Neural crest cell (in vitro differentiated cells): Measurements from ENCODE around the gene HENMT1. TPM values are rescaled to one million over a fixed set of nuclear protein-coding genes. Genes with fewer than 3 reads are reported as not detected.
"Not testable (repeated sequence)": the region's sequence is repeated elsewhere in the genome, so short reads cannot be mapped to it uniquely, and the experiment has no call there.

Source experiments
- DNase-seq: peaks from one replicate; pipeline ENCODE4 v3.0.0; 2021; ENCODE audit warnings: low read depth, mixed read lengths, low spot score
- H3K27ac Mint-ChIP-seq: one replicate; pipeline ENCODE4 v1.8.0; 2021; ENCODE audit warnings: mild to moderate bottlenecking, mixed read lengths; ENCODE audit not compliant: unreplicated experiment
- H3K27me3 Mint-ChIP-seq: 2 replicates; pipeline ENCODE4 v1.8.0; 2021; ENCODE audit warnings: low read depth, mild to moderate bottlenecking, mixed read lengths
- H3K36me3 Mint-ChIP-seq: 2 replicates; pipeline ENCODE4 v1.8.0; 2021; ENCODE audit warnings: low read depth, mild to moderate bottlenecking, mixed read lengths
- H3K4me1 Mint-ChIP-seq: 2 replicates; pipeline ENCODE4 v1.8.0; 2021; ENCODE audit warnings: mixed read lengths
- H3K4me3 Mint-ChIP-seq: one replicate; pipeline ENCODE4 v1.8.0; 2021; ENCODE audit warnings: mild to moderate bottlenecking, mixed read lengths
- H3K9me3 Mint-ChIP-seq: 2 replicates; pipeline ENCODE4 v1.8.0; 2021; ENCODE audit warnings: mixed read lengths
- long read RNA-seq: library from polyadenylated mRNA; unstranded; transcript quantifications from one replicate; pipeline ENCODE4 v2.0.0, GENCODE V29; 2020
- total RNA-seq: library from RNA; stranded (reverse); gene quantifications from 2 replicates; pipeline ENCODE4 v1.2.1, GENCODE V29; 2021
- TF ChIP-seq, protein P1 (sequence below): fragments of 200-600 bp; sonication (generic); conservative IDR thresholded peaks from 2 replicates; pipeline ENCODE4 v1.5.0; 2021; ENCODE audit warnings: antibody characterized with exemption, mild to moderate bottlenecking

The HENMT1 gene
- total RNA-seq, result 8.0 and 9.0 TPM in 2 replicates
- long read RNA-seq, transcript HENMT1-202 (8 exons, 1,874 nt), result major isoform, 25 of 43 reads
- long read RNA-seq, transcript HENMT1-203 (8 exons, 1,696 nt), result minor isoform, 8 of 43 reads
- long read RNA-seq, partial matches to known transcripts, result 1 of 43 reads
- long read RNA-seq, other reads (novel, unspliced or antisense), result 9 of 43 reads

DNA sequence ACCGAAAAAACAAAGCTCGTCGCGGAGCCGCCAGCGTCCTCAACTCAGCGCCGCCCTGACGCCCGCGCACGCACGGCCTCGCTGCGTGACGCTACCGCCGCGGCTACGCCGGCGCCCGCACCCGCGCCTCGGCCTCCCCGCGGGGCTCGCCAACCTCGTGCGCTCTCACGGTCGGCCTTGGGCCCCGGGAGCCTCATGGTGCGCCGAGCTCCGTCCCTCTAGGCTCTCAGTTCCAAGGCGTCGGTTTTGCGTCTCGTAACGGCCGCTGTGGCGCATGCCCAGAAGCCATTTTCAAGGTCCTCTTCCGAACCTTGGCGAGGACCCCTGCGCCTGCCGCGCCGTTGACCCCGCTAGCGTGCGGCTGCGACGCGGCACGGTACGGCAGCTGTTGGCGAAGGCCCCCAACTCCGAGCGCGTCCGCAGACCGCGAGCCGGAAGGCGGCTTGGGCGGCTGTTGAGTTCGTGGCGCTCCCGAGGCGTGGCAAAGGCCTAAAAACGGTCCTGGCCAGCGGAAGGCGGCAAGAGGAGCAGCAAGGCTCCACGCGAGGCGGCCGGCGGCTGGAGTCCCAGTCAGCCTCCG, at the start of gene HENMT1:
Gene HENMT1 (minus strand): TSS at position 64 of the 580 bp plus-strand sequence. CDS start 1,209 bp downstream, outside the sequence.
- peak; percentile 51 for DNase-seq
- no peak within 1 kb of the TSS for H3K27ac Mint-ChIP-seq
- peak within 1 kb of the TSS; percentile 61 for H3K4me3 Mint-ChIP-seq
- H3K27me3 Mint-ChIP-seq, result peaks cover 6% of the 10 kb centered on the region
- peaks cover 4% of the 10 kb centered on the region for H3K9me3 Mint-ChIP-seq
- H3K4me1 Mint-ChIP-seq, result no peaks in the 10 kb centered on the region
- no peaks in the 10 kb centered on the region for H3K36me3 Mint-ChIP-seq
- TF ChIP-seq, protein P1, sequence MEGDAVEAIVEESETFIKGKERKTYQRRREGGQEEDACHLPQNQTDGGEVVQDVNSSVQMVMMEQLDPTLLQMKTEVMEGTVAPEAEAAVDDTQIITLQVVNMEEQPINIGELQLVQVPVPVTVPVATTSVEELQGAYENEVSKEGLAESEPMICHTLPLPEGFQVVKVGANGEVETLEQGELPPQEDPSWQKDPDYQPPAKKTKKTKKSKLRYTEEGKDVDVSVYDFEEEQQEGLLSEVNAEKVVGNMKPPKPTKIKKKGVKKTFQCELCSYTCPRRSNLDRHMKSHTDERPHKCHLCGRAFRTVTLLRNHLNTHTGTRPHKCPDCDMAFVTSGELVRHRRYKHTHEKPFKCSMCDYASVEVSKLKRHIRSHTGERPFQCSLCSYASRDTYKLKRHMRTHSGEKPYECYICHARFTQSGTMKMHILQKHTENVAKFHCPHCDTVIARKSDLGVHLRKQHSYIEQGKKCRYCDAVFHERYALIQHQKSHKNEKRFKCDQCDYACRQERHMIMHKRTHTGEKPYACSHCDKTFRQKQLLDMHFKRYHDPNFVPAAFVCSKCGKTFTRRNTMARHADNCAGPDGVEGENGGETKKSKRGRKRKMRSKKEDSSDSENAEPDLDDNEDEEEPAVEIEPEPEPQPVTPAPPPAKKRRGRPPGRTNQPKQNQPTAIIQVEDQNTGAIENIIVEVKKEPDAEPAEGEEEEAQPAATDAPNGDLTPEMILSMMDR, result no peak

DNA sequence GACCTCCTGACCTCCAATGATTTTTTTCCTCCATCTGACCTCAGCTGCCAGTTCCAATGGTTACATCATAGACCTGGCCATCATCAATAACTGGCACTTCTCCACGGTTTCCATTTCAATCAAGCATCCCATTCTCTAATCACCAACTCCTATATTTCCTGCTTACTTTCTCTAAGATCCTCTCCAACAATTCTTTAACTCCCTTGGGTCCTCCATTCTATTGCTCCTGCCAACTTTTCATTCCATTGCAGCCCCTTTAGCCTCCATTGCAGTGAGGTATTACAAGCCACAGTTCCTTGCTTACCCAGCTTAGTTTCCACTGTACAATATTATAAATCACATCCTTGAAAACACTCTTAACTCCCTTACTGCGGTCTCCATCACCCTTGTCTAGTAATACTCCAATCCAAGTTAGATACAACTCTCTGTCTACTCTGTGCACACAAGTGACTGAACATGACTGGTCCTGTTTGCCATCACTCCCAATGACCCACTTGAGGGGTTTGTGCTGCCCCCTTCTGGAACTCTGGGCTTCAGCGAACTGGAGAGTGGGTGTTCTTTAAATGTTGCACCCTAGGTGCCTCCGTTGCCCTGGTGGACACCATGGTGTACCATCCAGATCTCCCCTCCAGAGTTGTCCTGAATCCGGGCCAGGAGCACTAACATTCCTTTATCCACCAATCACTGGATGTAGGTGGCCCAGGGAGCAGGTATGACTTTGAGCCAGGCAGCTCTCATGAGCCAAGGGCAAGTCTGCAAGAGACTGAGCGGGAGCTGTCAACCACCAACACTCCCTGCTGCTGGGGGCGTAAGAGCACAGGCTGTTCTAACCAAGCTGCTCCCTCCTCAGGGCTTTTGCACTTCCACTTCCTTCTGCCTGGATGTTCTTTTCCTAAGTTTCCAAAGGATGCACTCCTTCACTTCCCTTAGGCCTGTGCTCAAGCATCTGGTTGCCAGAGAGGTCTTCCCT, 48.1 kb upstream of the HENMT1 start:
- TF ChIP-seq, protein P1, result peak; percentile 20
- Mint-ChIP-seq H3K4me3 (no peak overlapping the region), H3K36me3 (no peaks in the 10 kb centered on the region), H3K27ac (no peak overlapping the region), H3K27me3 (peaks cover 4% of the 10 kb centered on the region), H3K9me3 (no peaks in the 10 kb centered on the region), H3K4me1 (no peaks in the 10 kb centered on the region)
- no peak for DNase-seq

DNA sequence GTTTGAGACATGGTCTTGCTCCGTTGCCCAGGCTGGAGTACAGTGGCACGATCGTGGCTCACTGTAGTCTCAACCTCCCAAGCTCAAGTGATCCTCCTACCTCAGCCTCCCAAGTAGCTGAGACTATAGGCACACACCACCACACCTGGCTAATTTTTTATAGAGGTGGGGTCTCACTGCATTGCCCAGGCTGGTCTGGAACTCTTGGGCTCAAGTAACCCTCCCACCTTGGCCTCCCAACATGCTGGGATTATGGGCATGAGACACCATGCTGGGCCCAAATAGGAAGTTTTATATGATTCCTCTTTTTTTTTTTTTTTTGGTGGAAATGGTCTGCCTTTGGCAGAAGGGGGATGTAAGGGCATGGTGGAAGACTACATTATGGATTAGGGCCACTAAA, 45.8 kb upstream of the HENMT1 start:
- Mint-ChIP-seq H3K36me3 (no peaks in the 10 kb centered on the region), H3K9me3 (no peaks in the 10 kb centered on the region), H3K4me1 (no peaks in the 10 kb centered on the region), H3K27ac (no peak overlapping the region), H3K4me3 (no peak overlapping the region), H3K27me3 (peaks cover 4% of the 10 kb centered on the region)
- DNase-seq, result no peak
- TF ChIP-seq, protein P1, result no peak

DNA sequence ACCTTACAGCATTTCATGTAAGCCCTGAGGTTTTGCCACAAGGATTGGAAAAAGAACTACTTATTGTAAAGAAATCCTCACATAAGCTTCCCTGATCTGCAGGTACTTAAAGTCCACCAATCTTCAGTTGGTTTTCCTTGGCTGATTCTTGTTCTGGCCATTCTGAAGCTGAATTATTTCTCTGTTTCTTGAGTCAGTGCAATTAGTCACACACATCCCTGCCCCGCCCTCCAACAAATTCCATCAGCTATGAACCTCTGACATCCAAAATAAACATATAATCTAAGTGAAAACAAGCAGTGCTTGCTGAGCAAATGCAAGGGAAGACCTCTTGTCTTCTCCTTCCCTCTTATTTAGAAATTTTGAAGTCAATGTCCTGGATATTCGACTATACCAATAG, 43.6 kb upstream of the HENMT1 start:
- TF ChIP-seq, protein P1, result no peak
- Mint-ChIP-seq H3K4me1 (no peaks in the 10 kb centered on the region), H3K9me3 (no peaks in the 10 kb centered on the region), H3K36me3 (peaks cover 9% of the 10 kb centered on the region), H3K27me3 (peaks cover 4% of the 10 kb centered on the region), H3K4me3 (no peak overlapping the region), H3K27ac (no peak overlapping the region)
- no peak for DNase-seq

DNA sequence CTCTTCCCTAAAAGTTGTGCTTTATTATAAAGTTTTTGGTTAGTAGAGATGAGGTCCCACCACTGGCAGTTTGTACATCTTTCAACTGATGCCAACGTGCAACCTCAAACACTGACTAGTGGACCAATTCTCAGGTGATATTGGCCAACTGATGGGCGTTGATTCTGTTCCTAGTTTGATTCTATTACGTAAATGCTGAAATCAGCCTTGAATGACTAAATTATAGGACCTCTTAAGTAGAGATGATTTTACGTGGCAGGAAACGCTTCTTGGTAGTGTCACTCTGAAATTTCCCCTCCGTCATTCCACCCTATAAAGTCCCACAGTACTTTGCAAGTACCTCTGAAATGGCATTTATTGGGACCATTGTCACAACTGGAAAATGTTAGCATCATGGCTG, 43.0 kb upstream of the HENMT1 start:
- Mint-ChIP-seq H3K4me1 (no peaks in the 10 kb centered on the region), H3K27ac (no peak overlapping the region), H3K9me3 (no peaks in the 10 kb centered on the region), H3K36me3 (peaks cover 14% of the 10 kb centered on the region), H3K27me3 (peaks cover 4% of the 10 kb centered on the region), H3K4me3 (no peak overlapping the region)
- TF ChIP-seq, protein P1, result no peak
- DNase-seq, result no peak

DNA sequence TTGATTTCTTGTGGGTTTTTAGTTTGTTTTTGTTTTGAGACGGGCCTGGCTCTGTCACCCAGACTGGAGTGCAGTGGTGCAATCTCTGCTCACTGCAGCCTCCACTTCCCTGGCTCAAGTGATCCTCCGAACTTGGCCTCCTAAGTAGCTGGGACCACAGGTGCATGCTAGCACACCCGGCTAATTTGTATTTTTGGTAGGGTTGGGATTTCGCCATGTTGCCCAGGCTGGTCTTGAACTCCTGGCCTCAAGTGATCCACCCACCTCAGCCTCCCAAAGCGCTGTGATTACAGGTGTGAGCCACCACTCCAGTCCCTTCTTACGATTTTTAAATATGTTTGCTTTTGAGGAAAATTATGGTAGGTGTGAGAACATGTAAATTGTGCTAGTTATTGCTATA, 41.2 kb upstream of the HENMT1 start:
- peaks cover 21% of the 10 kb centered on the region for H3K36me3 Mint-ChIP-seq
- H3K9me3 Mint-ChIP-seq, result not testable (repeated sequence)

More for the DNA sequence above, 41.2 kb upstream of the HENMT1 start:
- H3K27ac Mint-ChIP-seq, DNase-seq, H3K4me1 Mint-ChIP-seq, H3K4me3 Mint-ChIP-seq, H3K27me3 Mint-ChIP-seq: not testable (repeated sequence)
